ENCODE measurements around the gene PPFIA1. TPM values are rescaled to one million over a fixed set of nuclear protein-coding genes. Genes with fewer than 3 reads are reported as not detected.
"Not testable (repeated sequence)": the region's sequence is repeated elsewhere in the genome, so short reads cannot be mapped to it uniquely, and the experiment has no call there.

PPFIA1 gene
- total RNA-seq, 6 experiments from 2014 or later = 21.1 to 27.0 (median 22.7) TPM

- Histone ChIP-seq H3K9me3 (no peaks in the 10 kb centered on the region), H3K4me1 (peaks cover 0 to 17% (median 8%) of the 10 kb centered on the region in 4 donors), H3K4me3 (no peak overlapping the region), H3K27ac (no peak overlapping the region), H3K27me3 (no peaks in the 10 kb centered on the region), H3K36me3 (peaks cover 0 to 60% (median 12%) of the 10 kb centered on the region in 4 donors)
- no peak for TF ChIP-seq POLR2A (IDR thresholded peaks at IDR 0.05)
- DNase-seq (no peak), ATAC-seq (no peak)
- intact Hi-C loops (cut with DNase I) = no loop called here
- WGBS (ENCODE audit: insufficient coverage, low coverage, low lambda C conversion rate, missing lambda C conversion rate) = 89% methylated on average over 4 of the region's 4 CpGs
Observed at GRCh38 chr11:70328556-70328955, 58.1 kb downstream of the PPFIA1 start.

- H3K4me3 ChIP-seq; intact Hi-C loops (cut with DNase I); H3K27me3 ChIP-seq; ATAC-seq; H3K9me3 ChIP-seq; DNase-seq; H3K27ac ChIP-seq; H3K4me1 ChIP-seq: not testable (repeated sequence)
- no CpG with 5 or more reads among the region's 5 CpGs for WGBS (ENCODE audit: insufficient coverage, low coverage, low lambda C conversion rate, missing lambda C conversion rate)
- H3K36me3 ChIP-seq = peaks cover 0 to 75% (median 24%) of the 10 kb centered on the region in 4 donors
Observed at GRCh38 chr11:70331320-70331843, 60.9 kb downstream of the PPFIA1 start.

- Histone ChIP-seq H3K4me3 (no peak overlapping the region), H3K27me3 (no peaks in the 10 kb centered on the region), H3K27ac (no peak overlapping the region), H3K9me3 (no peaks in the 10 kb centered on the region), H3K36me3 (peaks cover 0 to 76% (median 27%) of the 10 kb centered on the region in 4 donors), H3K4me1 (peaks cover 0 to 4% (median 1%) of the 10 kb centered on the region in 4 donors)
- ATAC-seq = peak in 1 of 4 donors; percentile 17
- WGBS (ENCODE audit: insufficient coverage, low coverage, low lambda C conversion rate, missing lambda C conversion rate) = 94% methylated on average over 7 of the region's 10 CpGs
- no peak for TF ChIP-seq POLR2A (IDR thresholded peaks at IDR 0.05)
- no peak for TF ChIP-seq CTCF (IDR thresholded peaks at IDR 0.05)
- intact Hi-C loops (cut with DNase I) = no loop called here
- DNase-seq = no peak
Observed at GRCh38 chr11:70331901-70332300, 61.4 kb downstream of the PPFIA1 start.

DNA sequence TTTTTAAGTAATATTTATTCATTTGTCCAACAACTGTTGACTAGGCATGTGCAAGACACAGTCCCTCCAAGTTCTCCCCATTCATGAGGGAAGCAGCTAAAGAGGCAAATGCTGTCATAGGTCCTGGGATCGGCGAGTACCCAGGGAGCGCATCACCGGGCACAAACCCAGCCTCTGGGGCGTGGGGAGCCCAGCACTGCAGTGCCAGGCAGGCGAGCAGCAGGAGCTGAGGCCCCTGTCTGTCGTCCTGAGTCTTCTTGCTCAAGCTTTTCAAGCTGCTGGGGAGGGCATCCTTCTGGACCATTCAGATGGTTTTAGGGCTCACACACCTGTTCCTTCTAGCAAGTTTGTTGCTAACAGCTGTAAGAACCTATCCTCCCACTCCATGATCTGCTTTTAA lies 62.1 kb downstream of the PPFIA1 start:
- DNase-seq (no peak), ATAC-seq (no peak)
- intact Hi-C loops (cut with DNase I) = no loop called here
- Histone ChIP-seq H3K4me3 (no peak overlapping the region), H3K27ac (no peak overlapping the region), H3K9me3 (no peaks in the 10 kb centered on the region), H3K27me3 (no peaks in the 10 kb centered on the region), H3K4me1 (no peaks in the 10 kb centered on the region), H3K36me3 (peaks cover 0 to 82% (median 30%) of the 10 kb centered on the region in 4 donors)
- 100% methylated on average over 1 of the region's 7 CpGs for WGBS (ENCODE audit: insufficient coverage, low coverage, low lambda C conversion rate, missing lambda C conversion rate)
- no peak for TF ChIP-seq CTCF (IDR thresholded peaks at IDR 0.05)
- TF ChIP-seq POLR2A (IDR thresholded peaks at IDR 0.05) = no peak

GRCh38 chr11:70333261-70333660 lies 62.8 kb downstream of the PPFIA1 start:
- no peak for ATAC-seq
- DNase-seq = no peak
- Histone ChIP-seq H3K27me3 (no peaks in the 10 kb centered on the region), H3K4me1 (no peaks in the 10 kb centered on the region), H3K36me3 (peaks cover 0 to 88% (median 33%) of the 10 kb centered on the region in 4 donors), H3K4me3 (no peak overlapping the region), H3K27ac (no peak overlapping the region), H3K9me3 (no peaks in the 10 kb centered on the region)
- TF ChIP-seq POLR2A (IDR thresholded peaks at IDR 0.05) (no peak), CTCF (IDR thresholded peaks at IDR 0.05) (no peak)
- intact Hi-C loops (cut with DNase I) = no loop called here
- WGBS (ENCODE audit: insufficient coverage, low coverage, low lambda C conversion rate, missing lambda C conversion rate) = 91% methylated on average over 12 of the region's 13 CpGs

All from right lobe of liver (tissue), 6 donors.